Middle frontal gyrus (tissue), 1 donor: Measurements from ENCODE around the gene UBE2E1.
"Not testable (repeated sequence)": the region's sequence is repeated elsewhere in the genome, so short reads cannot be mapped to it uniquely, and the experiment has no call there.

ENCODE experiments used
- DNase-seq: peaks from one replicate; pipeline ENCODE4 v3.0.0-alpha.2; 2015; ENCODE audit warnings: low spot score; ENCODE audit errors: extremely low spot score

UBE2E1 gene

GRCh38 chr3:23916152-23916885, 110.6 kb downstream of the UBE2E1 start:
- no peak for DNase-seq

GRCh38 chr3:23916886-23917678, 111.3 kb downstream of the UBE2E1 start, which contains the start of the genes NKIRAS1 and RPL15:
TSS of gene NKIRAS1 (minus strand) at chr3:23916990. CDS start at chr3:23910904, 6,086 bp downstream.
TSS of gene RPL15 (plus strand) at chr3:23917132. CDS start at chr3:23917860, 728 bp downstream.
- peak; percentile 95 for DNase-seq

DNA sequence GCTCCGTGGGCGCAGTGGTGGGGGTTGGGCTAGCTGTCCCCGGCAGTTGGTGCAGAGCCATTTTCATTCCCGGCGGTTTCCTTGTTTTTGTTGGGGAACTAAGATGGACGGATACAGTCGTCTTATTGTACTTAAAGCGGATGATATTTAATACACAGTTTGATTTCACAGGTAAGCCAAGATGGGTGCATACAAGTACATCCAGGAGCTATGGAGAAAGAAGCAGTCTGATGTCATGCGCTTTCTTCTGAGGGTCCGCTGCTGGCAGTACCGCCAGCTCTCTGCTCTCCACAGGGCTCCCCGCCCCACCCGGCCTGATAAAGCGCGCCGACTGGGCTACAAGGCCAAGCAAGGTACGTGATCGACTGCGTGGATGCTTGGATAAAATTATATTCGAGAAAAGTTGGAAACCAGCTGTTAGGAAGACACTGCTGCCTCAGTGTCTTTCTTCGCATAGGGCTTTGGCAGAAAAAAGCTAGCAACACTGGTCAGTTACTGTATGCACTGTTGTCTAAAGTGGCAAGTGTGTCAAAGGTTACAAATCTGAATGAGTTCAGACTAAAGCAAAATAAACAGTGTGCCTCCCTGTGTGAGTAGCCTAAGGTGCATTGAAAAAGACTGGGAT, 112.0 kb downstream of the UBE2E1 start:
- DNase-seq = not testable (repeated sequence)

DNA sequence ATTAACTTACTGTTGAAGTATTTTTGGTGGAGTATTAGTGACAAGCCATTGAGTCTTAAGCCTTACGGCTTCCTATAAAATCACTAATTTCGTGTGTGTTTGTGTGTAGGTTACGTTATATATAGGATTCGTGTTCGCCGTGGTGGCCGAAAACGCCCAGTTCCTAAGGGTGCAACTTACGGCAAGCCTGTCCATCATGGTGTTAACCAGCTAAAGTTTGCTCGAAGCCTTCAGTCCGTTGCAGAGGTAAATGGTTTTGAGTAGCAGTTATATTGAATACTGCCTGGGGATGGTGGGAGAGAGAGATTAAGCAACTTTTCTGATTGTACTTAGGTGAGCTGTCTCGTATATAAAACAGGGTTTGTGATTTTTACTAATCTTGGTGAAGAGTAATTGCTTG, 112.6 kb downstream of the UBE2E1 start:
- not testable (repeated sequence) for DNase-seq

- DNase-seq = no peak
These were observed 113.9 kb downstream of the UBE2E1 start for GRCh38 chr3:23919628-23920027.

GRCh38 chr3:23920151-23920655, 114.4 kb downstream of the UBE2E1 start:
- DNase-seq = no peak

- DNase-seq = no peak
These were observed 115.3 kb downstream of the UBE2E1 start for GRCh38 chr3:23921052-23921511.

GRCh38 chr3:23923786-23924185, 118.0 kb downstream of the UBE2E1 start:
- no peak for DNase-seq

GRCh38 chr3:23926246-23926645, 120.5 kb downstream of the UBE2E1 start:
- no peak for DNase-seq

DNA sequence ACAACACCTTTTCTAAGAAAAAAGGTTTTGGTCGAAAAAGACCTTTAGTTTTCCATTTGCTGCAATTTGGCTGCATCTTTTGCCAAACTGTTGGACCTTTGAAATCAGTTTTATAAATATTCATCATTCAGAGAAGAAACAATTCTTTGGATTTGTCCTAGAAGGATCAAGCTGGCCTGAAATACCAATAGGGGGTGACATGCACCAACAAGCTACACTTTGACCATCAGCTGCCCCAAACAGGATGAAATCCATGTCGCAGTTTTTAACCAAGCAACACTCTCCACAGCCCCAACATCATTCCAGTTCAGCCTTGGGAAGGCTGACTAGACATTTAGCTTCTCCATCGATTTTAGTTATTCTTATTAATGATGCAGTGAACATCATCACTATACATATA, 121.0 kb downstream of the UBE2E1 start:
- no peak for DNase-seq

DNA sequence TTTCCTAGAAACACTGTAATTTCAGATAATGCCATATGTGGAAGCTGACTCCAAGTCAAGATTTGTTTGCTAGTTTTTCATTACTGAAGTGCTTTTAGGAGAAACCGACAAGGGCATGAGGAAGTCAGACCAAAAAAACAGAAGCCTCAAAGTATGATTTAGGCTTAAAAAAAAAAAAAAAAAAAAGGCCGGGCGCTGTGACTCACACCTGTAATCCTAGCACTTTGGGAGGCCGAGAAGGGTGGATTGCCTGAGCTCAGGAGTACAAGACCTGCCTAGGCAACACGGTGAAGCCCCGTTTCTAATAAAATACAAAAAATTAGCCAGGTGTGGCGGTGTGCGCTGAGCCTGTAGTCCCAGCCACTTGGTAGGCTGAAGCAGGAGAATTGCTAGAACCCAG, 122.8 kb downstream of the UBE2E1 start:
- no peak for DNase-seq

DNA sequence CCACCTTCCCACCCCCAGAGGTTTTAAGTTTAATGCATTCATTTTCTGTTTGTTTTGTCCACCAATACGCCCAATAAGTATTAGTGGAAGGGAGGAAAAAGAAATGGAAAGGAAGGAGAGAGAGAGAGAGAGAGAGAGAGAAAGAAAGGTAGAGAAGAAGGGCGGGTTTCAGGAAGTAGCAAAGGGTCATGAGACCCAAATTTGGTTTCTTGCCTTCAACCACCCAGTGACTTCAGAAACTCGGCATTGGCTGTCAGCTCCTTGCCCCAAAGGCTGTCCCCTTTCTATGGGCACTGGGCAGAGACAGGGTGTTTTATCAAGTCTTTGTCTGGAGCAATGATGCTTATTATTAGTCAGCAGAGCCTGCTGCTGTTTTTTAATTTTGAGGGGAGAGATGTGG, 125.8 kb downstream of the UBE2E1 start:
- no peak for DNase-seq

GRCh38 chr3:23932571-23932970, 126.8 kb downstream of the UBE2E1 start:
- DNase-seq = no peak

DNA sequence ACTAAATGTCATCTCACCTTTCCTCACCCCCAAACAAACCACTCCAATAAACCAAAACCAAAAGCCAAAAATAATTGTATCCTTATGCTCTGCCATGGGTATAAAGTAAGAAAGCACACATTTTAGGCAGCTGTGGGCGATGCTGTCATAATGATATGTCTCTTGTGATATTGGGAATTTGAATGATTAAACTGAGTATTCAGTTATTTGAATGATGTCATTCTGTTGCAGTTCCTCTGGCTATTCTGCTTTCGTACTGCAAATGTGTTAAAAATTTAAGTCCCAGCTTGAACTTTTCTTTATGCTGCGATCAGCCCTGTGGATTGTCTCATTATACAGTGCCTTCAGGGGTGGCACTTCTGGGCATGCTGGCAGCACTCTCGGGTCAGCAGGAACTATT, 128.5 kb downstream of the UBE2E1 start:
- no peak for DNase-seq

GRCh38 chr3:23937296-23937695, 131.5 kb downstream of the UBE2E1 start:
- no peak for DNase-seq

GRCh38 chr3:23938688-23939087, 132.9 kb downstream of the UBE2E1 start:
- DNase-seq = no peak

- DNase-seq = no peak
These were observed 135.0 kb downstream of the UBE2E1 start for GRCh38 chr3:23940775-23941174.
